Mucosa of descending colon (tissue), 3 donors: ENCODE results near the gene GEMIN2. TPM values are rescaled to one million over a fixed set of nuclear protein-coding genes. Genes with fewer than 3 reads are reported as not detected.

Experiments
- ATAC-seq: fragments of 200-7000 bp; cut with Tn5 transposase; one replicate; pipeline ENCODE4 v1.9.1; 2020; ENCODE audit warnings: mild to moderate bottlenecking, moderate library complexity
- DNase-seq, 3 donors: peaks; one replicate each; pipeline ENCODE4 v3.0.0-alpha.2; 2020
- H3K36me3 ChIP-seq: fragments of 200-600 bp; one replicate; pipeline ENCODE4 v1.8.0; 2021; ENCODE audit warnings: low read depth, mild to moderate bottlenecking
- H3K4me1 ChIP-seq: fragments of 200-600 bp; one replicate; pipeline ENCODE4 v1.8.0; 2021; ENCODE audit warnings: low read depth, mild to moderate bottlenecking
- H3K4me3 ChIP-seq: fragments of 200-600 bp; one replicate; pipeline ENCODE4 v1.8.0; 2021; ENCODE audit warnings: mild to moderate bottlenecking
- H3K9me3 ChIP-seq: fragments of 200-600 bp; one replicate; pipeline ENCODE4 v1.8.0; 2021; ENCODE audit warnings: mild to moderate bottlenecking
- CTCF ChIP-seq: fragments of 200-600 bp; IDR thresholded peaks from one replicate; pipeline ENCODE4 v1.8.0; 2022; ENCODE audit warnings: antibody characterized with exemption, mild to moderate bottlenecking
- intact Hi-C, 2 donors: fragments of 100-400 bp; cut with DNase I in 1 of 2; cut with micrococcal nuclease in 1 of 2; formaldehyde crosslinking; loops; one replicate each; pipeline versions ENCODE4 v1.11.0 to v1.11.1; 2022; cut with DNase I, micrococcal nuclease
- total RNA-seq, 3 donors: library from RNA; stranded (reverse); fragmentation: NEBNext Ultra II Directional in 2 of 3; extraction: Animal tissue kit (Norgen Biotek cat#: 25700) in 2 of 3; gene quantifications; one replicate each; pipeline versions ENCODE4 v1.2.1 to v1.2.4, GENCODE V29; 2021 to 2023
- donor health status: DM: no; HTN: no; CAD: no; lungs with moderate emphysema.
- donor health status: DM: no; HTN: no; CAD: no.
- donor health status: DM: no; HTN: yes; CAD: no.

GEMIN2 gene
- total RNA-seq, 3 donors from 2014 or later, result 7.9 to 8.2 (median 8.1) TPM

- H3K9me3 ChIP-seq, result no peaks in the 10 kb centered on the region
Measured at GRCh38 chr14:39174560-39175444, 60.7 kb downstream of the GEMIN2 start, which contains the start of gene PNN. PNN (plus strand) TSS chr14:39175254; CDS start chr14:39175280, 26 bp downstream.

DNA sequence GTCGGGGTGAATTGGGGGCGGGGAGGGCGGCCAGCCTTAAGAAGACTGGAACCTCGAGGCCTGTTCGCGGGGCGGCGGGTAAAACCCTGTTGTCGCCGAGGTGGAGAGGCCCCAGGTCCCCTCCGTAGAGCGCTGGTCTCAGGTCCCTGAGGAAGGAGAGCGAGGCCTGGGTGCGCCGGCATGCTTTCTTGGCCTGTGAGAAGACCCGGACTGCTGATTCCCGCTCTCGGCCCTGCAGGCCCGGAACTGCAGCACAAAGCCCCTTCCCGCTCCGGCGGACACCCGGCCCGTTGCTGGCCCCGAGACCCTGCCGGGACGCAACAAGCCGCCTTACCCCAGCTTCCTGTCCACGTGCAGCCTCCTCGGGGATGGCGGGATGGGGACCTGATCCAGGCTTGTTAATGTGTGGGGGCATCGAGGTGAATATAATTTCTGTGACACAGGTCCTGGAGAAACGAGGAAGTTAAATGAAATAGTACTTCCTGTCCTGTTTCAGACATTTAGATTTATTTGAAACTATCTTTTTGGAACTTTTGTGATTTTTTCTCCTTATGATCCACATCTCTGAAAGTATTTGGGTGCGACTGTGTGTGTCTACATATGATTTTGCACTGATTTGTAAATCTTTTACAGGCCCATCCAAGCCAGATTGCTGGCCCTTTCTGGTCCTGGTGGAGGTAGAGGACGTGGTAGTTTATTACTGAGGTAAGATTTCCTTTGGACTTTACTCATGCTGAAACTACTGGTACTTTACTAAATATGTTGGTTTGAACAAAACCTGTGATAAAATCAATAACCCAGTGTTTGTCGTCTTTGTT is 61.5 kb downstream of the GEMIN2 start:
- no peak for TF ChIP-seq CTCF
- peaks cover 19% of the 10 kb centered on the region for H3K36me3 ChIP-seq
- peaks cover 10% of the 10 kb centered on the region for H3K4me1 ChIP-seq
- intact Hi-C loops, result loop anchor here in 1 of 2 donors (10.0 kb wide), 1 partner anchor 71 kb away; the partner anchor contains the start of gene SEC23A
- ATAC-seq, result peak; percentile 20
- peak overlapping the region; percentile 72 for H3K4me3 ChIP-seq
- DNase-seq, result peak in 1 of 3 donors; percentile 82
- H3K9me3 ChIP-seq, result no peaks in the 10 kb centered on the region

More at GRCh38 chr14:39174560-39175444, 60.7 kb downstream of the GEMIN2 start, which contains the start of gene PNN:
- Histone ChIP-seq H3K36me3 (peaks cover 14% of the 10 kb centered on the region), H3K4me3 (peak within 1 kb of the TSS; percentile 72), H3K4me1 (peaks cover 10% of the 10 kb centered on the region)
- intact Hi-C loops, result loop anchor here in 1 of 2 donors (10.0 kb wide), 1 partner anchor 70 kb away; the partner anchor contains the start of gene SEC23A
- TF ChIP-seq CTCF, result no peak
- ATAC-seq (peak; percentile 93), DNase-seq (peak; percentile 96 to 97 (median 96))

- Histone ChIP-seq H3K9me3 (no peaks in the 10 kb centered on the region), H3K36me3 (peaks cover 25% of the 10 kb centered on the region), H3K4me3 (peak overlapping the region; percentile 72), H3K4me1 (peaks cover 10% of the 10 kb centered on the region)
- intact Hi-C loops, result loop anchor here in 1 of 2 donors (10.0 kb wide), 1 partner anchor 72 kb away; the partner anchor contains the start of gene SEC23A
- no peak for DNase-seq
- no peak for ATAC-seq
- no peak for TF ChIP-seq CTCF
Measured at GRCh38 chr14:39176263-39177167, 62.4 kb downstream of the GEMIN2 start.

- TF ChIP-seq CTCF, result no peak
- peaks cover 10% of the 10 kb centered on the region for H3K4me1 ChIP-seq
- intact Hi-C loops, result loop anchor here in 1 of 2 donors (10.0 kb wide), 1 partner anchor 72 kb away; the partner anchor contains the start of gene SEC23A
- no peak overlapping the region for H3K4me3 ChIP-seq
- DNase-seq (no peak), ATAC-seq (no peak)
- no peaks in the 10 kb centered on the region for H3K9me3 ChIP-seq
- peaks cover 25% of the 10 kb centered on the region for H3K36me3 ChIP-seq
Measured at GRCh38 chr14:39177168-39177545, 63.0 kb downstream of the GEMIN2 start.
